H1 (cell line): ENCODE measurements around the gene KRTAP20-1. TPM values are rescaled to one million over a fixed set of nuclear protein-coding genes. Genes with fewer than 3 reads are reported as not detected.

Experiments
- CHD2 ChIP-seq: IDR thresholded peaks from 2 replicates; pipeline ENCODE4 v1.6.1; 2012; ENCODE audit warnings: low read length, improper control_type of control experiment
- CHD7 ChIP-seq: fragments of 300-600 bp; sonication (generic); IDR thresholded peaks from 2 replicates; pipeline ENCODE4 v1.7.1; 2012; ENCODE audit warnings: low read length, moderate library complexity, mild to moderate bottlenecking, inconsistent platforms; ENCODE audit not compliant: insufficient replicate concordance
- GTF2F1 ChIP-seq: IDR thresholded peaks from 2 replicates; pipeline ENCODE4 v1.6.1; 2012; ENCODE audit warnings: low read depth, low read length, improper control_type of control experiment, borderline replicate concordance
- PHF8 ChIP-seq: fragments of 200-600 bp; sonication (generic); conservative IDR thresholded peaks from 2 replicates; pipeline ENCODE4 v1.7.1; 2012; ENCODE audit warnings: low read depth, mild to moderate bottlenecking, inconsistent platforms, low read length, moderate library complexity
- POU5F1 ChIP-seq: IDR thresholded peaks from 2 replicates; pipeline ENCODE4 v1.6.1; 2011; ENCODE audit warnings: low read depth, mild to moderate bottlenecking, low read length, moderate library complexity
- SAP30 ChIP-seq: fragments of 300-600 bp; sonication (generic); IDR thresholded peaks from 2 replicates; pipeline ENCODE4 v1.7.1; 2012; ENCODE audit warnings: low read length, moderate library complexity, mild to moderate bottlenecking, inconsistent platforms; ENCODE audit not compliant: insufficient read depth, insufficient replicate concordance
- SRF ChIP-seq: IDR thresholded peaks from 2 replicates; pipeline ENCODE4 v1.6.1; 2011; ENCODE audit warnings: mild to moderate bottlenecking, low read depth, low read length, moderate library complexity
- polyA plus RNA-seq, 7 experiments: library from polyadenylated mRNA; depleted of rRNA in 3 of 7; stranded (reverse) in 5 of 7; unstranded in 2 of 7; fragments of >200 nt in 5 of 7; fragments of 200-250 nt in 2 of 7; gene quantifications; 1 replicate in 5 of 7; 2 replicates in 1 of 7; 4 replicates in 1 of 7; pipeline versions ENCODE4 v1.2.1 to v1.2.3, GENCODE V29; 2011 to 2013; ENCODE audit warnings: missing spikeins in 2 of 7, mixed read lengths in 2 of 7
- total RNA-seq: library from RNA; stranded (reverse); fragmentation: NEBNext Ultra II Directional; extraction: Animal tissue kit (Norgen Biotek cat#: 25700); gene quantifications from 2 replicates; pipeline ENCODE4 v1.2.1, GENCODE V29; 2021

Gene KRTAP20-1
- total and polyA plus RNA-seq, 2 of the 8 experiments (the other 6 are each of a cell fraction or from before 2014, with no cell fraction given): not detected

DNA sequence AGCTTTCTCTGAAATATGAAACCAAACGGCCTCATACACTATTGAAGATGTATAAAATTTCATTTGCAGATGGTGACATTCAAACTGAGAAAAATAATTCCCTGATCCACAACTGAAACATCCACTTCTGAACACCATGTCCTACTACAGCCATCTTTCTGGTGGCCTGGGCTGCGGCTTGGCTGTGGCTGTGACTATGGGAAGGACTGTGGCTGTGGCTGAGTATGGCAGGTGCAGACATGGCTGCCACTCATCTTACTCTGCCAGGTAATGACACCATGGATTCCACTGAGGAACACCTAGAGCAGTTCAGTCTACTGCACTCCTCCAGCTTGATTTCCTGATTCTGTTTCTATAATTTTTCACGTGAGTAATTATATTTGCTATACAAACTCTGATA, 4.3 kb downstream of the KRTAP20-1 start, which contains the start of gene KRTAP20-4 (continued):
- TF ChIP-seq CHD7 (no peak), SAP30 (no peak), SRF (no peak), GTF2F1 (no peak), POU5F1 (no peak), CHD2 (no peak), PHF8 (no peak)
